HepG2 (cell line): Measurements from ENCODE around the gene FNIP2. TPM values are rescaled to one million over a fixed set of nuclear protein-coding genes. Genes with fewer than 3 reads are reported as not detected.

Experiments used
- CCAR2 ChIP-seq: fragments of 200-400 bp; formaldehyde crosslinking; optimal IDR thresholded peaks from 2 replicates; pipeline ENCODE3; 2018; ENCODE audit warnings: low read depth, mild to moderate bottlenecking, low read length, moderate library complexity
- DNMT1 ChIP-seq: sonication (generic); formaldehyde crosslinking; IDR thresholded peaks from 2 replicates; pipeline ENCODE4 v1.5.1; 2020; ENCODE audit warnings: mild to moderate bottlenecking, missing genetic modification reagents
- ELF1 ChIP-seq: sonication (generic); formaldehyde crosslinking; IDR thresholded peaks from 2 replicates; pipeline ENCODE4 v1.4.0; 2020; ENCODE audit warnings: missing genetic modification reagents
- ERF ChIP-seq: IDR thresholded peaks from 2 replicates; pipeline ENCODE4 v1.6.1; 2018; ENCODE audit warnings: missing biosample characterization, missing genetic modification reagents
- FOXO1 ChIP-seq: sonication (generic); formaldehyde crosslinking; IDR thresholded peaks from 2 replicates; pipeline ENCODE4 v1.4.0; 2020; ENCODE audit warnings: missing genetic modification reagents
- ISL2 ChIP-seq: sonication (generic); formaldehyde crosslinking; IDR thresholded peaks from 2 replicates; pipeline ENCODE4 v1.5.0; 2020; ENCODE audit warnings: missing genetic modification reagents
- NCOA2 ChIP-seq: sonication (generic); formaldehyde crosslinking; IDR thresholded peaks from 2 replicates; pipeline ENCODE4 v1.8.0; 2022; ENCODE audit warnings: inconsistent platforms
- RFXANK ChIP-seq: IDR thresholded peaks from 2 replicates; pipeline ENCODE4 v1.6.1; 2016
- RORA ChIP-seq: sonication (generic); formaldehyde crosslinking; IDR thresholded peaks from 2 replicates; pipeline ENCODE4 v1.5.0; 2020; ENCODE audit warnings: mild to moderate bottlenecking, missing genetic modification reagents, moderate library complexity
- SALL1 ChIP-seq: sonication (generic); formaldehyde crosslinking; IDR thresholded peaks from 2 replicates; pipeline ENCODE4 v1.8.0; 2022; ENCODE audit warnings: mild to moderate bottlenecking, missing genetic modification reagents
- SOX13 ChIP-seq, 3 experiments: fragments of 450-650 bp in 1 of 3; sonication (generic) in 1 of 3; formaldehyde crosslinking in 1 of 3; IDR thresholded peaks in 2 of 3; conservative IDR thresholded peaks in 1 of 3; 2 replicates each; pipeline versions ENCODE4 v1.5.0 to v1.6.1; 2016 to 2020; ENCODE audit warnings: antibody characterized with exemption in 1 of 3, mild to moderate bottlenecking in 1 of 3, missing compliant biosample characterization in 1 of 3, missing genetic modification reagents in 1 of 3, moderate library complexity in 1 of 3
- SP1 ChIP-seq, 2 experiments: fragments of 450-650 bp in 1 of 2; sonication (generic) in 1 of 2; formaldehyde crosslinking in 1 of 2; IDR thresholded peaks; 2 replicates each; pipeline versions ENCODE4 v1.4.0 to v1.6.1; 2016 to 2020; ENCODE audit warnings: missing genetic modification reagents in 1 of 2
- TAF1 ChIP-seq: sonication (generic); formaldehyde crosslinking; IDR thresholded peaks from 2 replicates; pipeline ENCODE4 v1.4.0; 2020; ENCODE audit warnings: missing genetic modification reagents
- TCF7 ChIP-seq: sonication (generic); IDR thresholded peaks from 2 replicates; pipeline ENCODE4 v1.6.1; 2016; ENCODE audit warnings: antibody characterized with exemption, low read depth
- THYN1 ChIP-seq: sonication (generic); formaldehyde crosslinking; IDR thresholded peaks from 2 replicates; pipeline ENCODE4 v1.8.1; 2023; ENCODE audit warnings: low read depth, mild to moderate bottlenecking, moderate library complexity, missing genetic modification reagents, borderline replicate concordance
- ZBTB20 ChIP-seq: sonication (generic); formaldehyde crosslinking; IDR thresholded peaks from 2 replicates; pipeline ENCODE4 v1.8.1; 2023; ENCODE audit warnings: missing genetic modification reagents, low read depth, mild to moderate bottlenecking, borderline replicate concordance
- ZBTB3 ChIP-seq: sonication (generic); formaldehyde crosslinking; IDR thresholded peaks from 2 replicates; pipeline ENCODE4 v1.4.0; 2020; ENCODE audit warnings: low read depth, mild to moderate bottlenecking, moderate library complexity, missing genetic modification reagents, borderline replicate concordance
- ZFP36 ChIP-seq: fragments of 150-350 bp; IDR thresholded peaks from 2 replicates; pipeline ENCODE4 v1.6.1; 2018; ENCODE audit warnings: borderline replicate concordance, low read length, low read depth; ENCODE audit not compliant: partially characterized antibody
- ZNF629 ChIP-seq: sonication (generic); formaldehyde crosslinking; conservative IDR thresholded peaks from 2 replicates; pipeline ENCODE4 v1.5.0; 2020; ENCODE audit warnings: missing genetic modification reagents
- ZSCAN31 ChIP-seq: sonication (generic); formaldehyde crosslinking; IDR thresholded peaks from 2 replicates; pipeline ENCODE4 v1.5.0; 2020; ENCODE audit warnings: low read depth, mild to moderate bottlenecking, missing genetic modification reagents
- polyA plus RNA-seq, 8 experiments: library from polyadenylated mRNA; depleted of rRNA in 3 of 8; stranded (reverse) in 7 of 8; unstranded in 1 of 8; fragments of >200 nt; fragmentation: Illumina TruSeq in 4 of 8; extraction: Trizol in 4 of 8; gene quantifications; 2 replicates each; pipeline versions ENCODE4 v1.2.1 to v1.2.3, GENCODE V29; 2011 to 2016; ENCODE audit warnings: low read depth in 4 of 8, missing spikeins in 1 of 8, mixed read lengths in 1 of 8; ENCODE audit not compliant: insufficient read depth in 1 of 8
- total RNA-seq, 5 experiments: library from RNA; depleted of rRNA; stranded (reverse); fragments of >200 nt; fragmentation: Illumina TruSeq; extraction: Trizol; gene quantifications; 2 replicates each; pipeline ENCODE4 v1.2.3, GENCODE V29; 2016; ENCODE audit warnings: low read depth in 1 of 5
- TF ChIP-seq, protein P1 (sequence below): IDR thresholded peaks from 2 replicates; pipeline ENCODE4 v1.6.1; 2016; ENCODE audit warnings: low read depth
- TF ChIP-seq, protein P2 (sequence below): IDR thresholded peaks from 2 replicates; pipeline ENCODE4 v1.4.0; 2020; ENCODE audit warnings: mild to moderate bottlenecking, missing genetic modification reagents
- TF ChIP-seq, protein P3 (sequence below): IDR thresholded peaks from 2 replicates; pipeline ENCODE4 v1.6.1; 2016

Gene FNIP2
- total and polyA plus RNA-seq, 2 of the 13 experiments (the other 11 are each of a cell fraction or from before 2014, with no cell fraction given) = 15.5 to 21.0 TPM

DNA sequence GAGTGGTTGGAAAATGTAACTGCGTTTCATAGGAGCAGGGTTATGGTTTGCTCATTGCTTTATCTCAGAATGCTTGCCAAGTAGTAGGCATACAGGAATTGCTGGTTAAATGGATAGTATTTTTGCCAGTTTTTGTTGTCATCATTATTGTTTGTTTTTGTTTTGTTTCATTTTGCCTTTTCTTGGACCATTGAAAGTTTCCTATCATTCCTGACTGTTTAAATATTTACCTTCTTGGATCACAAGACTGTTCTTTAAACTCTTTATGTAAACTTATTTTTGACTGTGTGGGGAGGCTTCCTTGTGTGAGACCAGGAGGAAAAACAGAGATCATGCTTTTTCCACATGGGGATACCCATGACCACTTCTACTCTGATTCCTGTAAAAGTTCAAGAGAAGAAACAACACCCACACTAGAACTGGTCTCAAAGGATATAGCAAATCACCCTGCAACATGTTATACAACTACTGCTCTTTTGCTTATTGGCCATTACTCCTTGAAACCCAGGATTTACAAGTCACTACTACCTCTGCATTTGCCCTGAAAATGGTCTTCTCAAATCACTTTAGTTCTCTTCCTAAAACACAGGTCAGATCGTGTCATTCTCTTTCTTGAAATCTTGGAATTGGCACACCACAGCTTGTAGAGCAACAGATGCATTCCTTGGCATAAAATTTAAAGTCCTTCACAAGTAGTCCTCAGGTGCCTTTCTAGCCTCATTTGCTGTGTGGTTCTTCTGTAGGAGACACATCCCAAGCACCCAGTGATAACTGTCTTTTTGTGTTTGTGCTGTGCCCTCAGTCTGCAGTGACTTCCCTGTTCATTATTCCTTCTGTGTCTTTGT lies 51.3 kb downstream of the FNIP2 start (continued):
- no peak for TF ChIP-seq ZSCAN31 (CRISPR knock-in tag)
- TF ChIP-seq ZFP36 = no peak
- TF ChIP-seq TAF1 (CRISPR knock-in tag) = no peak
- no peak for TF ChIP-seq SOX13 (IDR thresholded peaks at IDR 0.05)
- peak in 1 of 2 experiments; percentile 79; a peak in 2 of 4 replicates for TF ChIP-seq SOX13 (CRISPR knock-in tag; conservative IDR thresholded peaks at IDR 0.05 in 1 of 2, IDR thresholded peaks at IDR 0.05 in 1 of 2)
- peak; percentile 22; the same call in 1 of the 2 replicates for TF ChIP-seq TCF7
- TF ChIP-seq ISL2 (CRISPR knock-in tag) = peak; percentile 51
- no peak for TF ChIP-seq ZBTB3 (CRISPR knock-in tag)
- no peak for TF ChIP-seq ELF1 (CRISPR knock-in tag)
- TF ChIP-seq, protein P1, sequence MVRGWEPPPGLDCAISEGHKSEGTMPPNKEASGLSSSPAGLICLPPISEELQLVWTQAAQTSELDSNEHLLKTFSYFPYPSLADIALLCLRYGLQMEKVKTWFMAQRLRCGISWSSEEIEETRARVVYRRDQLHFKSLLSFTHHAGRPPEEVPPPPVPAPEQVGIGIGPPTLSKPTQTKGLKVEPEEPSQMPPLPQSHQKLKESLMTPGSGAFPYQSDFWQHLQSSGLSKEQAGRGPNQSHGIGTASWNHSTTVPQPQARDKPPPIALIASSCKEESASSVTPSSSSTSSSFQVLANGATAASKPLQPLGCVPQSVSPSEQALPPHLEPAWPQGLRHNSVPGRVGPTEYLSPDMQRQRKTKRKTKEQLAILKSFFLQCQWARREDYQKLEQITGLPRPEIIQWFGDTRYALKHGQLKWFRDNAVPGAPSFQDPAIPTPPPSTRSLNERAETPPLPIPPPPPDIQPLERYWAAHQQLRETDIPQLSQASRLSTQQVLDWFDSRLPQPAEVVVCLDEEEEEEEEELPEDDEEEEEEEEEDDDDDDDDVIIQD = peak; percentile 66; the same call in 1 of the 2 replicates
- TF ChIP-seq ERF = peak; percentile 59; the same call in 1 of the 2 replicates
- TF ChIP-seq THYN1 (CRISPR knock-in tag) = peak; percentile 52; the same call in 1 of the 2 replicates
- TF ChIP-seq SP1 (IDR thresholded peaks at IDR 0.05) = no peak
- no peak for TF ChIP-seq SP1 (CRISPR knock-in tag; IDR thresholded peaks at IDR 0.05)
- TF ChIP-seq CCAR2 = no peak
- TF ChIP-seq SALL1 (CRISPR knock-in tag) = peak; percentile 60; the same call in 1 of the 2 replicates
- no peak for TF ChIP-seq RORA (CRISPR knock-in tag)
- TF ChIP-seq, protein P2, sequence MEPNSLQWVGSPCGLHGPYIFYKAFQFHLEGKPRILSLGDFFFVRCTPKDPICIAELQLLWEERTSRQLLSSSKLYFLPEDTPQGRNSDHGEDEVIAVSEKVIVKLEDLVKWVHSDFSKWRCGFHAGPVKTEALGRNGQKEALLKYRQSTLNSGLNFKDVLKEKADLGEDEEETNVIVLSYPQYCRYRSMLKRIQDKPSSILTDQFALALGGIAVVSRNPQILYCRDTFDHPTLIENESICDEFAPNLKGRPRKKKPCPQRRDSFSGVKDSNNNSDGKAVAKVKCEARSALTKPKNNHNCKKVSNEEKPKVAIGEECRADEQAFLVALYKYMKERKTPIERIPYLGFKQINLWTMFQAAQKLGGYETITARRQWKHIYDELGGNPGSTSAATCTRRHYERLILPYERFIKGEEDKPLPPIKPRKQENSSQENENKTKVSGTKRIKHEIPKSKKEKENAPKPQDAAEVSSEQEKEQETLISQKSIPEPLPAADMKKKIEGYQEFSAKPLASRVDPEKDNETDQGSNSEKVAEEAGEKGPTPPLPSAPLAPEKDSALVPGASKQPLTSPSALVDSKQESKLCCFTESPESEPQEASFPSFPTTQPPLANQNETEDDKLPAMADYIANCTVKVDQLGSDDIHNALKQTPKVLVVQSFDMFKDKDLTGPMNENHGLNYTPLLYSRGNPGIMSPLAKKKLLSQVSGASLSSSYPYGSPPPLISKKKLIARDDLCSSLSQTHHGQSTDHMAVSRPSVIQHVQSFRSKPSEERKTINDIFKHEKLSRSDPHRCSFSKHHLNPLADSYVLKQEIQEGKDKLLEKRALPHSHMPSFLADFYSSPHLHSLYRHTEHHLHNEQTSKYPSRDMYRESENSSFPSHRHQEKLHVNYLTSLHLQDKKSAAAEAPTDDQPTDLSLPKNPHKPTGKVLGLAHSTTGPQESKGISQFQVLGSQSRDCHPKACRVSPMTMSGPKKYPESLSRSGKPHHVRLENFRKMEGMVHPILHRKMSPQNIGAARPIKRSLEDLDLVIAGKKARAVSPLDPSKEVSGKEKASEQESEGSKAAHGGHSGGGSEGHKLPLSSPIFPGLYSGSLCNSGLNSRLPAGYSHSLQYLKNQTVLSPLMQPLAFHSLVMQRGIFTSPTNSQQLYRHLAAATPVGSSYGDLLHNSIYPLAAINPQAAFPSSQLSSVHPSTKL = peak; percentile 81
- peak; percentile 87; the same call in 1 of the 2 replicates for TF ChIP-seq NCOA2
- TF ChIP-seq ZNF629 (CRISPR knock-in tag) = no peak
- peak; percentile 72; the same call in 1 of the 2 replicates for TF ChIP-seq ZBTB20 (CRISPR knock-in tag)
- TF ChIP-seq, protein P3, sequence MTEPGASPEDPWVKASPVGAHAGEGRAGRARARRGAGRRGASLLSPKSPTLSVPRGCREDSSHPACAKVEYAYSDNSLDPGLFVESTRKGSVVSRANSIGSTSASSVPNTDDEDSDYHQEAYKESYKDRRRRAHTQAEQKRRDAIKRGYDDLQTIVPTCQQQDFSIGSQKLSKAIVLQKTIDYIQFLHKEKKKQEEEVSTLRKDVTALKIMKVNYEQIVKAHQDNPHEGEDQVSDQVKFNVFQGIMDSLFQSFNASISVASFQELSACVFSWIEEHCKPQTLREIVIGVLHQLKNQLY = peak; percentile 98
- no peak for TF ChIP-seq DNMT1 (CRISPR knock-in tag)
- TF ChIP-seq FOXO1 (CRISPR knock-in tag) = peak; percentile 70; the same call in 1 of the 2 replicates
- TF ChIP-seq RFXANK (CRISPR knock-in tag) = no peak
